Caco-2 (cell line): ENCODE data around the gene SREBF1. TPM values are rescaled to one million over a fixed set of nuclear protein-coding genes. Genes with fewer than 3 reads are reported as not detected.

Experiments used
- BruUV-seq: library from RNA; stranded (reverse); fragments of 400-500 nt; replicated peaks from 2 replicates; lab custom pipeline; 2021; lab: Mats Ljungman, UMichigan
- CTCF ChIA-PET: fragments of 300-600 bp; sonication (Branson Sonifier 250); formaldehyde crosslinking; loops from one replicate; lab custom pipeline; 2022; ENCODE audit warnings: antibody characterized with exemption; lab: Charles Lee
- POLR2A ChIA-PET: fragments of 300-600 bp; sonication (Branson Sonifier 250); formaldehyde crosslinking; loops from one replicate; lab custom pipeline; 2022; ENCODE audit warnings: antibody characterized with exemption; lab: Charles Lee
- DNase-seq, 2 experiments: peaks; one replicate each; pipeline versions ENCODE4 v3.0.0 to v3.0.0-alpha.2; 2020 to 2022
- H3K27me3 ChIP-seq: replicated peaks from 2 replicates; pipeline ENCODE4 v1.6.0; 2011; ENCODE audit warnings: low read length; ENCODE audit not compliant: control insufficient read depth, insufficient read depth
- H3K36me3 ChIP-seq: 2 replicates; pipeline ENCODE4 v1.5.1; 2011; ENCODE audit warnings: low read length; ENCODE audit not compliant: control insufficient read depth, insufficient read depth
- H3K4me1 ChIP-seq: fragments of 250-450 bp; sonication (Bioruptor Pico); 2 replicates; pipeline ENCODE4 v1.5.1; 2020; ENCODE audit warnings: mild to moderate bottlenecking
- H3K4me3 ChIP-seq: 2 replicates; pipeline ENCODE4 v1.5.1; 2011; ENCODE audit warnings: low read depth, mild to moderate bottlenecking, control low read depth, low read length
- H3K9me3 ChIP-seq: fragments of 250-450 bp; sonication (Bioruptor Pico); 2 replicates; pipeline ENCODE4 v1.5.1; 2020; ENCODE audit warnings: mild to moderate bottlenecking, moderate library complexity
- H3K27ac Mint-ChIP-seq: one replicate; pipeline ENCODE4 v1.8.0; 2022; ENCODE audit warnings: mixed read lengths; ENCODE audit not compliant: unreplicated experiment
- H3K27me3 Mint-ChIP-seq: one replicate; pipeline ENCODE4 v1.8.0; 2022; ENCODE audit warnings: mixed read lengths; ENCODE audit not compliant: insufficient read depth, unreplicated experiment
- H3K36me3 Mint-ChIP-seq: one replicate; pipeline ENCODE4 v1.8.0; 2022; ENCODE audit warnings: mild to moderate bottlenecking, mixed read lengths; ENCODE audit not compliant: insufficient read depth, unreplicated experiment
- H3K4me1 Mint-ChIP-seq: one replicate; pipeline ENCODE4 v1.8.0; 2022; ENCODE audit warnings: low read depth, mixed read lengths; ENCODE audit not compliant: unreplicated experiment
- H3K4me3 Mint-ChIP-seq: one replicate; pipeline ENCODE4 v1.8.0; 2022; ENCODE audit warnings: mild to moderate bottlenecking, moderate library complexity, mixed read lengths; ENCODE audit not compliant: unreplicated experiment
- H3K9me3 Mint-ChIP-seq: one replicate; pipeline ENCODE4 v1.8.0; 2022; ENCODE audit warnings: mixed read lengths; ENCODE audit not compliant: unreplicated experiment
- CTCF ChIP-seq, 2 experiments: fragments of 200-600 bp in 1 of 2; IDR thresholded peaks; 1 replicate in 1 of 2; 2 replicates in 1 of 2; pipeline versions ENCODE4 v1.5.1 to v1.8.0; 2011 to 2022; ENCODE audit warnings: antibody characterized with exemption in 1 of 2, control low read depth in 1 of 2, inconsistent platforms in 1 of 2, low read depth in 1 of 2, low read length in 1 of 2, mild to moderate bottlenecking in 1 of 2, moderate library complexity in 1 of 2; ENCODE audit not compliant: insufficient read depth in 1 of 2, severe bottlenecking in 1 of 2, unreplicated experiment in 1 of 2
- intact Hi-C: fragments of 100-400 bp; cut with micrococcal nuclease; formaldehyde crosslinking; loops from one replicate; pipeline ENCODE4 v1.10.0; 2022; ENCODE audit not compliant: unreplicated experiment
- total RNA-seq: library from RNA; stranded (reverse); gene quantifications from 2 replicates; pipeline ENCODE4 v1.2.3, GENCODE V29; 2022

Gene SREBF1
- total RNA-seq, 1 experiment from 2014 or later, result 118 TPM

- no peak for DNase-seq
- H3K4me1 ChIP-seq, result no peaks in the 10 kb centered on the region
- CTCF ChIA-PET, result no interaction called here
- H3K4me1 Mint-ChIP-seq, result peaks cover 6% of the 10 kb centered on the region
- BruUV-seq, result no TSS peak
- no peaks in the 10 kb centered on the region for H3K9me3 ChIP-seq
- intact Hi-C loops, result no loop called here
- peaks cover 15% of the 10 kb centered on the region for H3K36me3 Mint-ChIP-seq
- no peaks in the 10 kb centered on the region for H3K9me3 Mint-ChIP-seq
- no peak for TF ChIP-seq CTCF (IDR thresholded peaks at IDR 0.05; ENCODE audit: insufficient read depth in 1 of 2, low read depth in 1 of 2, low read length in 1 of 2, severe bottlenecking in 1 of 2, unreplicated experiment in 1 of 2)
- no peaks in the 10 kb centered on the region for H3K27me3 Mint-ChIP-seq
- no peaks in the 10 kb centered on the region for H3K27me3 ChIP-seq
- H3K4me3 Mint-ChIP-seq, result no peak overlapping the region
- H3K4me3 ChIP-seq, result no peak overlapping the region
- POLR2A ChIA-PET, result no interaction called here
- no peaks in the 10 kb centered on the region for H3K36me3 ChIP-seq
- no peak overlapping the region for H3K27ac Mint-ChIP-seq
Measured at GRCh38 chr17:17771498-17772201, 65.1 kb downstream of the SREBF1 start.

GRCh38 chr17:17770632-17771044, 66.1 kb downstream of the SREBF1 start:
- Histone ChIP-seq H3K36me3 (no peaks in the 10 kb centered on the region), H3K27me3 (no peaks in the 10 kb centered on the region), H3K9me3 (no peaks in the 10 kb centered on the region), H3K4me3 (no peak overlapping the region), H3K4me1 (no peaks in the 10 kb centered on the region)
- POLR2A ChIA-PET, result interaction anchor here (1.4 kb wide), 1 partner anchor 66 kb away, joined by 4 read pairs; the partner anchor contains the start of gene SREBF1
- no peak for TF ChIP-seq CTCF (IDR thresholded peaks at IDR 0.05; ENCODE audit: insufficient read depth in 1 of 2, low read depth in 1 of 2, low read length in 1 of 2, severe bottlenecking in 1 of 2, unreplicated experiment in 1 of 2)
- peaks cover 6% of the 10 kb centered on the region for H3K4me1 Mint-ChIP-seq
- intact Hi-C loops, result no loop called here
- no peaks in the 10 kb centered on the region for H3K27me3 Mint-ChIP-seq
- no TSS peak for BruUV-seq
- H3K36me3 Mint-ChIP-seq, result peaks cover 15% of the 10 kb centered on the region
- CTCF ChIA-PET, result no interaction called here
- no peak for DNase-seq
- no peaks in the 10 kb centered on the region for H3K9me3 Mint-ChIP-seq
- no peak overlapping the region for H3K27ac Mint-ChIP-seq
- no peak overlapping the region for H3K4me3 Mint-ChIP-seq

GRCh38 chr17:17769869-17770631, 66.7 kb downstream of the SREBF1 start:
- H3K4me3 Mint-ChIP-seq, result no peak overlapping the region
- DNase-seq, result no peak
- no peaks in the 10 kb centered on the region for H3K27me3 Mint-ChIP-seq
- Histone ChIP-seq H3K4me3 (no peak overlapping the region), H3K36me3 (no peaks in the 10 kb centered on the region), H3K4me1 (no peaks in the 10 kb centered on the region), H3K27me3 (no peaks in the 10 kb centered on the region), H3K9me3 (no peaks in the 10 kb centered on the region)
- H3K36me3 Mint-ChIP-seq, result peaks cover 19% of the 10 kb centered on the region
- ChIA-PET CTCF (no interaction called here), POLR2A (interaction anchor here (1.4 kb wide), 1 partner anchor 67 kb away, joined by 4 read pairs; the partner anchor contains the start of gene SREBF1)
- peaks cover 6% of the 10 kb centered on the region for H3K4me1 Mint-ChIP-seq
- no TSS peak for BruUV-seq
- intact Hi-C loops, result no loop called here
- no peak for TF ChIP-seq CTCF (IDR thresholded peaks at IDR 0.05; ENCODE audit: insufficient read depth in 1 of 2, low read depth in 1 of 2, low read length in 1 of 2, severe bottlenecking in 1 of 2, unreplicated experiment in 1 of 2)
- peak overlapping the region; percentile 50 for H3K27ac Mint-ChIP-seq
- H3K9me3 Mint-ChIP-seq, result no peaks in the 10 kb centered on the region
